Hepatocyte (in vitro differentiated cells): ENCODE data around the gene MINDY4. TPM values are rescaled to one million over a fixed set of nuclear protein-coding genes. Genes with fewer than 3 reads are reported as not detected.

Experiments used
- DNase-seq: peaks from one replicate; pipeline ENCODE4 v3.0.0-alpha.2; 2016; ENCODE audit warnings: low spot score
- H2AFZ ChIP-seq: fragments of 200-600 bp; sonication (generic); 2 replicates; pipeline ENCODE4 v1.6.0; 2016; ENCODE audit warnings: antibody characterized with exemption, mild to moderate bottlenecking
- H3K27ac ChIP-seq: fragments of 200-600 bp; sonication (generic); 2 replicates; pipeline ENCODE4 v1.5.1; 2016; ENCODE audit warnings: mild to moderate bottlenecking
- H3K27me3 ChIP-seq: fragments of 200-600 bp; sonication (generic); 2 replicates; pipeline ENCODE4 v1.6.1; 2016
- H3K36me3 ChIP-seq: fragments of 200-600 bp; sonication (generic); replicated peaks from 2 replicates; pipeline ENCODE4 v1.5.1; 2016; ENCODE audit warnings: low read depth; ENCODE audit not compliant: insufficient read depth
- H3K4me1 ChIP-seq: fragments of 200-600 bp; sonication (generic); 2 replicates; pipeline ENCODE4 v1.5.1; 2016; ENCODE audit warnings: mild to moderate bottlenecking, moderate library complexity; ENCODE audit not compliant: insufficient read depth
- H3K4me2 ChIP-seq: fragments of 200-600 bp; sonication (generic); 2 replicates; pipeline ENCODE4 v1.6.0; 2016
- H3K4me3 ChIP-seq: fragments of 200-600 bp; sonication (generic); 2 replicates; pipeline ENCODE4 v1.5.1; 2016; ENCODE audit warnings: mild to moderate bottlenecking
- H3K79me2 ChIP-seq: fragments of 200-600 bp; sonication (generic); 2 replicates; pipeline ENCODE4 v1.6.0; 2017; ENCODE audit warnings: mild to moderate bottlenecking
- H3K9me2 ChIP-seq: fragments of 200-600 bp; sonication (generic); replicated peaks from 2 replicates; pipeline ENCODE4 v1.6.0; 2017; ENCODE audit warnings: mild to moderate bottlenecking; ENCODE audit not compliant: insufficient read depth
- H3K9me3 ChIP-seq: fragments of 200-600 bp; sonication (generic); 2 replicates; pipeline ENCODE4 v1.5.1; 2016; ENCODE audit warnings: low read depth, mild to moderate bottlenecking
- H4K20me1 ChIP-seq: fragments of 200-600 bp; sonication (generic); 2 replicates; pipeline ENCODE4 v1.6.0; 2016; ENCODE audit warnings: mild to moderate bottlenecking; ENCODE audit not compliant: insufficient read depth, poor library complexity, severe bottlenecking
- CTCF ChIP-seq: fragments of 200-600 bp; sonication (generic); IDR thresholded peaks from 2 replicates; pipeline ENCODE4 v1.5.1; 2016; ENCODE audit warnings: antibody characterized with exemption, mild to moderate bottlenecking; ENCODE audit not compliant: poor library complexity
- EZH2 ChIP-seq: fragments of 200-600 bp; sonication (generic); IDR thresholded peaks from 2 replicates; pipeline ENCODE4 v1.6.1; 2016; ENCODE audit warnings: antibody characterized with exemption, mild to moderate bottlenecking, borderline replicate concordance
- EZH2phosphoT487 ChIP-seq: fragments of 200-600 bp; sonication (generic); IDR thresholded peaks from one replicate; pipeline ENCODE4 v1.6.1; 2018; ENCODE audit warnings: antibody characterized with exemption, mild to moderate bottlenecking, low read depth, moderate library complexity; ENCODE audit not compliant: unreplicated experiment, severe bottlenecking
- WGBS: methylation state at CpG from one replicate; pipeline ENCODE4 v1.1.6; 2016; ENCODE audit warnings: low lambda C conversion rate; ENCODE audit errors: missing lambda C conversion rate; 5-methylcytosine and 5-hydroxymethylcytosine counted together
- polyA plus RNA-seq: library from polyadenylated mRNA; unstranded; fragments of >200 nt; fragmentation: Nextera tagmentation; extraction: Ambion mirVana; gene quantifications from 2 replicates; pipeline ENCODE4 v1.2.1, GENCODE V29; 2016
- total RNA-seq: library from RNA; depleted of rRNA; stranded (reverse); fragments of >200 nt; gene quantifications from 2 replicates; pipeline ENCODE4 v1.2.3, GENCODE V29; 2014

The MINDY4 gene
- total and polyA plus RNA-seq, 2 experiments from 2014 or later = 4.4 to 6.3 TPM

DNA sequence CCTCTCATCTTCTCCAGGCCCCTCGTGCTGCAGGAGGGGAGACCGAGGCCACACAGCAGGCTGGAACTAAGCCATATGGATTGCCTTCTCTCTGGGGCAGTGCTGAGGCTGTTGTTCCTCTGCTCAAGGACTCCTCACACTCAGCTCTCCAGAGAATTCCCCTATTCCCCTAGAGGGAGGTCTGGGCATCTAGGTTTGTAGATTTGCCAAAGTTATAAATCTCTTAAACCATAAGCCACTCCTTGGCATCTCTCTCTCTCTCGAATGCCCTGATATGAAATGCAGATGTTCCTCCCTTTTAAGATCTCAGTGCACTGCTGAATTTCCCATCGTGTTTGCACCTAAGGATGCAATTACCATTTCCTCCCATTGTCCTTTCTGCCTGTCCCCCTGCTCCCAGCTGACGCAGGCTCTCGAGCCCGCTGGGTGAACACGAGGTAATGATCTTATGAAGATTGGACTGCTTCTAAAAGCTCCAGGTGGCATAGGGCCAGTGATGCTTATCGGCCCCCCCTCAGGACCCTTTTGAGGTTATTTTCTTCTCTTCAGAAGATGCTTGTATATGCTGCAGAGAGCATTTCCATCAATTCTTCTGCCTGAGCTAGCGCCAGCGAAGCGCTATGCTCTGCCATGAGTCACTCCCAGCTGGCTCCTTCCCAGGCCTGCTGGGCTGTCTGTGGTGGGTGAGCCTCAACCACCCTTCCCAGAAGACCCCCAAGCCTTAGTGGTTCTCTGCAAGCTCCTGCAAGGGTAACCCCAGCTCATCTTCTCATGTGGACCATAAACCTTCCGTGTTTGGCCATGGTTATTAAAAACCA, 98.8 kb downstream of the MINDY4 start:
- peak overlapping the region; percentile 28 for H3K27ac ChIP-seq
- no peaks in the 10 kb centered on the region for H3K9me2 ChIP-seq
- no peaks in the 10 kb centered on the region for H3K9me3 ChIP-seq
- TF ChIP-seq CTCF (no peak), EZH2phosphoT487 (no peak), EZH2 (no peak)
- H3K4me1 ChIP-seq = no peaks in the 10 kb centered on the region
- no peaks in the 10 kb centered on the region for H3K27me3 ChIP-seq
- no peak overlapping the region for H2AFZ ChIP-seq
- no peaks in the 10 kb centered on the region for H3K79me2 ChIP-seq
- H3K36me3 ChIP-seq = no peaks in the 10 kb centered on the region
- no peak overlapping the region for H3K4me3 ChIP-seq
- no peak for DNase-seq
- H3K4me2 ChIP-seq = no peak overlapping the region
- no peaks in the 10 kb centered on the region for H4K20me1 ChIP-seq
- 72% methylated on average over 13 of the region's 13 CpGs for WGBS

DNA sequence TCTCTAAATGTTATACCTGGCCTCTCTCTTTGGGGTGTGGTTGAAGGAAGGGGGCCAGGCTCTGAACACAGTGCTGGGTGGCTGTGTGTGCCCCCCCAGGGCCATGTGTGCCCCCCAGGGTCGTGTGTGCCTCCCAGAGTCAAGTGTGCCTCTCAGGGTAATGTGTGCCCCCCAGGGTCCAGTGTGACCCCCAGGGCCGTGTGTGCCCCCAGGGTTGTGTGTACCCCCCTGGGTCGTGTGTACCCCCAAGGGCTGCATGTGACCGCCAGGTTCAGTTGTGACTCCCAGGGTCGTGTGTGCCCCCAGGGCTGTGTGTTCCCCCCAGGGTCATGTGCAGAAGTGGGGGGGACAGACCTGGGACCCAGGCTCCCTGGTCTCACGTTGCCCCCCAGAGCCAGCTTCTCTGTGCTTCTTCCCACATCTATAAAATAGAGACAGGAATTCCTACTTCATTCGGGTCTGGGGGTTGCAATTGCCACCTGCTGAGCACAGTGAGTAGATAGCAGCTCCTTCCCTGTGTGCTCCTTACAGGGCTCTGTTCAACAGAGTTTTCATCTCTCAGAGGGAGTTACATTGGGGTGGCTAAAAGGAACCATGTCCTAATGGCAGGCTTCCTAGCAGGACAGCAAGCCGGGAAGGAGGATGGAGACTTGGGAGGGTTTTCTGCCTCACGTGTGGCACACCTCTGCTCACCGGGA, 99.8 kb downstream of the MINDY4 start:
- no peaks in the 10 kb centered on the region for H3K9me2 ChIP-seq
- peak overlapping the region; percentile 28 for H3K27ac ChIP-seq
- no peak overlapping the region for H3K4me2 ChIP-seq
- no peak for DNase-seq
- H3K4me3 ChIP-seq = no peak overlapping the region
- H3K9me3 ChIP-seq = no peaks in the 10 kb centered on the region
- no peak overlapping the region for H2AFZ ChIP-seq
- no peaks in the 10 kb centered on the region for H3K4me1 ChIP-seq
- TF ChIP-seq EZH2 (no peak), EZH2phosphoT487 (no peak), CTCF (no peak)
- no peaks in the 10 kb centered on the region for H3K79me2 ChIP-seq
- H3K27me3 ChIP-seq = no peaks in the 10 kb centered on the region
- 77% methylated on average over 10 of the region's 10 CpGs for WGBS
- H4K20me1 ChIP-seq = no peaks in the 10 kb centered on the region
- H3K36me3 ChIP-seq = no peaks in the 10 kb centered on the region

- no peak for DNase-seq
- no peak overlapping the region for H2AFZ ChIP-seq
- H3K4me1 ChIP-seq = no peaks in the 10 kb centered on the region
- 98% methylated on average over 5 of the region's 5 CpGs for WGBS
- no peak overlapping the region for H3K4me2 ChIP-seq
- H3K79me2 ChIP-seq = no peaks in the 10 kb centered on the region
- H3K9me2 ChIP-seq = no peaks in the 10 kb centered on the region
- no peaks in the 10 kb centered on the region for H3K9me3 ChIP-seq
- no peak overlapping the region for H3K27ac ChIP-seq
- no peak overlapping the region for H3K4me3 ChIP-seq
- TF ChIP-seq EZH2phosphoT487 = no peak
- no peaks in the 10 kb centered on the region for H4K20me1 ChIP-seq
- no peaks in the 10 kb centered on the region for H3K36me3 ChIP-seq
- H3K27me3 ChIP-seq = no peaks in the 10 kb centered on the region
Measured at GRCh38 chr7:30871655-30872054, 100.4 kb downstream of the MINDY4 start.

DNA sequence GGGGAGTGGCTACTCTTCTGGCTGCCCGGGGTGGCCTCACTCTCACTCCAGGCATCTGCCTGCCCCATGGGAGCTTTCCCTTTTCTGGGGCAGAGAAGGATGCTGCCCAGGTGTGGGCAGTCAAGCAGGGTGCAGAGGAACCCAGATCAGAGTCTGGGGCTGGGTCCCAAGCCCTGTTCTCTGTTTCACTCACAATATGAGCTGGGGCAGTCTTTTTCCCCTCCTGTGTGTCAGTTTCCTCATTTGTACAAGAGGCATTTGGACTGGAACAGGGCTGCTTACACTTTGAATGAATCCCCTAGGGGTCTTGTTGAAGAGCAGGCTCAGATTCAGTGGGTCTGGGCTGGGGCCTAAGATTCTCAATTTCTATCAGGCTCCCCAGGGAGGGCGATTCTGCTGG, 102.0 kb downstream of the MINDY4 start:
- 92% methylated on average over 2 of the region's 2 CpGs for WGBS
- H3K4me1 ChIP-seq = no peaks in the 10 kb centered on the region

More for the DNA sequence above, 102.0 kb downstream of the MINDY4 start:
- H4K20me1 ChIP-seq = no peaks in the 10 kb centered on the region
- H3K27me3 ChIP-seq = no peaks in the 10 kb centered on the region
- no peak overlapping the region for H2AFZ ChIP-seq
- no peaks in the 10 kb centered on the region for H3K9me3 ChIP-seq
- no peaks in the 10 kb centered on the region for H3K79me2 ChIP-seq
- TF ChIP-seq EZH2 (no peak), CTCF (no peak)
- H3K9me2 ChIP-seq = no peaks in the 10 kb centered on the region
- no peak overlapping the region for H3K27ac ChIP-seq
- no peaks in the 10 kb centered on the region for H3K36me3 ChIP-seq
- no peak overlapping the region for H3K4me3 ChIP-seq
- DNase-seq = no peak
- H3K4me2 ChIP-seq = no peak overlapping the region
